GM19438 (cell line): ENCODE results near the gene MAGI1.

Experiments used
- ATAC-seq: cut with Tn5 transposase; IDR thresholded peaks from one replicate; pipeline ENCODE4 v1.9.1; 2021; ENCODE audit warnings: low read depth; ENCODE audit not compliant: unreplicated experiment

The MAGI1 gene

DNA sequence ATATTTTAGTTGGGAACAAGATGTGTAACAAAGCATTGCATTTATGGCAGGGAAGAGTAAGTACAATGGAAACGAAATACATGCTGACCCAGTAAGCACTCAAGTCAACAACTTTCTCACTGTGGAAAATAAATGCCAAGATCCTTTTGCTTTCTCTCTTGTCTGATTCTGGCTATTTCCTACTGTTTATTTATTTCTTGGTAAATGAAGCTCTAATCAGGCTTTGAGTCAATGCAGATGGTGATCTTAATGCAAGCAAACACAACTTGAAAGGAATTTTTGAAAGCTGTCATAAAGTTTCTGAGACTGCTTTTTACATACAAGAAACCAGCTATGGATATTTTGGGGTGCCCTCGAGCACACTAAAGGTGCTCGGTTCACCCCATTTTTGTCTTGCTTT is 624.8 kb downstream of the MAGI1 start:
- no peak for ATAC-seq

DNA sequence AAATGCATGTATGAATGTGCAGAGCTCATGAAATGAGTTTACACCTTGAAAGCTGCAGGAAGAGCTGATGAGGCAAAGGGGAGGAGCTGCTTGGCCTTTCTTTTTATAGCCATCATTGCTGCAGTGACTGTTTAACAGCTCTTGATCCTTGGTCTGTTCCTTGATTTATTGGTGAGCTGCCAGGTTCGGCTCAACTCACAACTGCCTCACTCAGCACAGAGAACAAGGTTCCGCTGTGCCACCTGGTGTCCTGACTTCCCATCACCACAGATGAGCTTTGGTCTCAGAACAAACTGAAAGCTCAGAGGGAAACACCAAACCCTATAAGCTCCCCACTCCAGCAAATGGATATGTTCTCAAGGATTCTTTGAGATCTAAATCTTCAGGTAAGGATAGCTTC is 626.1 kb downstream of the MAGI1 start:
- ATAC-seq: no peak

DNA sequence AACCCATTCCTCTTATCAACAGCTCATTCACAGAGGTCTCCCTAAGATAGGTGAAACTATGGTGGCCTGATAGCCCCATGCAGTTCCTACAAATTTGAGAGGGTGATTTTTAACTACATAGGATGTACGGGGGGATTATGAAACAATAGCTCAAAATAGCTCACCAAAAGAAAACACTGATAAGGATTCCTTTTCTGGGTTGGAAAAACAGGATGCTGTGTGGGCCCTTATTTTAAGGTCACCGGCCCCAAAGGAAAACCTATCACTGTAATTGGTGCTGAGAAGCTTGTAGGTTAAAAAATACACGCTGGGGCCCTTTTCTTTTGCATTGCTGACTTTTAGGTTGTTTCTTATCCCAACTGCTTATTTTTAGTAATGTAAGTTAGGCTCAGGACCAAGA is 627.4 kb downstream of the MAGI1 start:
- no peak for ATAC-seq

DNA sequence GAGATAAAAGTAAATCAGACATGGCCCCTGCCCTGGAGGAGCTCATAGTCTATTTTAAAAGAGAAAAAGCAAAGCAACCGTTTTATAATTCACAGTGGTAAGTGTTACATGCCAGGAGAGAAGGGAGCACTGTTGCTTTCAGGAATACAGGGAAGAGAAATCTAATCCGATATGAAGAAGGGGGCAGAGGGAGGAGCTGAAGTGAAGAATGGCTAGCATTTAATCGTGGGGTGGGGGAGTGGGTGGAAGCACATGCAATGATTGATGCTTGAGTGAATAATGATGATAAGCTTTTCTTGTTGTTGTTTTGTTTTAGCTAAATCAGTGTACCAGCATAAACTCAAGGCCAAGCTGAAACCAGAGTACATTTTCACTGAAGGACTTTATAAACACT is 629.5 kb downstream of the MAGI1 start:
- no peak for ATAC-seq

DNA sequence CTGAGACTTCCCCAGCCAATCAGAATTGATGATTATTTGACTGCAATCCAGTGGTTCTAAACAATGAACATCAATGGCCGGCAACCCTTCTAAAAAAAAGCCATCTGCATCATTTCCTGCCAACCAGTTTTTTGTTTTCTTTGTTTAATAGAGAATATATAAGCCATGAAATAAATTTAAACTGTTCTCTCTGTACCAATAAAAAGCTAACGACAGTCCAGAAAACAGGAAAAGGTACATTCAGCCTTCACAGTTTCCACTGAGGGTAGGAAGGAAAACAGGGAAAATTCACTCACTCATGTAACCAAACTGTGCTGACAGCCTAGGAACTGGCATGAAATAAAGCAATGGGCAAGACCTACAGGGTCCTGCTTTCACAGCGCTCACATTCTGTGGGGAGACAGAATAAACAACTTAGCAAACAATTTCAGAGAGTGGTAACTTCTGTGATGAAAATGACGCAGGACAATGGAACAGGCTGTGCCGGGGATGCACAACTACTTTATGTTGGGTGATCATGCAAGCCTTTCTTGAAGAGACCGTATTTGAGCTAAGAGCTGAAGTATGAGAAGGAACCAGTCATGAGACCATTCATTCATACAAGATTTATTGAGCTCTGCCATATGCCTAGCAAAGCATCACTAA is 630.1 kb downstream of the MAGI1 start:
- no peak for ATAC-seq

DNA sequence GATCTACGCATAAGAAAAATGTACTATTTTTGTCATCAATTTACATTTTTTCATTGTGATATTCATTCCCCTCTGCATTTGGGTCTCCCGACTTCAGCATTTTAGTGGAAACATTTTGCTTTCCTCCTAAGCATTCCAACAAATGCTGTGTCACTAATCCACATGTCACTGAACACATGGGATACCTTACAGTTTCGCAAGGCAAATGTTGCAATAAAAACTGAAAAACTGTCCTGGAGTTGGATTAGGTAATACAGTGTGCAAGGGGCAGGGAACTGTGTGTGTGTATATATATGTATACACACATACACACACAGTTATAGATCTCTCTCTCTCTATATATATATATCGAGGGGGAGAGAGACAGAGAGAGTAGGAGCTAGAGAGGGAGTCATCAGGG is 632.2 kb downstream of the MAGI1 start:
- ATAC-seq: no peak

DNA sequence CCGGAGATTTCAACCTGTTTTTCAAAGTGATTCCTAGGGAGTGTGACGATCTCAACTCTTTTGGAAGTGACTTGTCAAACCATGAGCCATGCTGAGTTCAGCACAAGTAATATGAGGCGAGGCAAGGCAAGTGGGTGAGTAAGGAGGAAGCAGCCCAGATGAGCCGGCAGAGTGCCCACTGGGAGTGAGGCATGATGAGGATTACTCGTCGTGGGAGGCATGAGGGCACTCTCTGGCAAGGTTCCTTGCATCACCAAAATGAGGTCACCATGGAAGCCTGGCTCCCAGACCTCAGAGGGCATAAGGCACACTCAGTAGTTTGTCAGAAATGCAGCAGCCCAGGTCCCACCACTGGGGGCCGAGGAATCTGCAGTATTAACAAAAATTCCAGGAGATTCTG is 636.1 kb downstream of the MAGI1 start:
- no peak for ATAC-seq

DNA sequence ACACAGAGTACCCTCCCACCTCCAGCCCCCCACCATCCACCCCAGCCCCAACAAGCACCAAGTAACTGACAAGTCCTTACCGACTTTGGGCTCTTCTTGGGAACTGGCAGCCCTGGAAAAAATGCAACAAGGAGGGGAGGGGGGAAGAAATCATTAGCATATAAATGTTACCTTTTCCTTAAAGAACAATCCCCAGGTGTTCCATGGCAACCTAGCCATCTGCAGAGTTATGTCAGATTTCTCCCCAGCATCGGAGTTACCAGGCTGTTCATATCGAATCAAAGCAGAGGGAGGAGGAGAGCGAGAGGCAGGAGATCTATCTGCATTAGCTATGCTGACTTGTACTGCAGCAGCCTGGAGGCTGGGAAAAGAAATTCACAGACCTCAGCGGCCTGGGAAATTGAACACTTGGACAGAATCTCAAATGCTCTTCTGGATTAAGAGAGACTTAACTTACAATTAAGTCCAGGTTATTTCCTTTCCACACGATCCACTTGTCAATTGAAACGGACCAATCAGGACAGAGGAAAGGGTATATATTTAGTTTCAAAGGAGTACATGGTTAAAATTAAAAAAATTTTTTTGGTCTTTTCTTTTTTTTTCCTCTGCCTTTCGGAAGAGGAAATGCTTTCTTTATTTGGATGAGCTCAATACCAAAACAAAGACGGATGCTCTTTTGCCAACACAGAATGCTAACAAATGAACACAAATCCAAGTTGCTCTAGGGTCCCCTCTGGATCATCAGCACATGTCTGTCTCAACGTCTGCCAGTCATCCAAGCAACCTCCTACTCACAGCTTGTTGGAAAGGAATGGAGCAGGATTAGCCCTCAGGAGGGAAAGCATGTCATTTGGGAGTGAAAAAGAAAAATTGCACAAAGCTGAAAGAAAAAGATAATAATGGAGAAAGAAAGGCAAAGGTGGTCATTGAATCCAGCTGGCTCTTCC is 637.1 kb downstream of the MAGI1 start:
- ATAC-seq: no peak

DNA sequence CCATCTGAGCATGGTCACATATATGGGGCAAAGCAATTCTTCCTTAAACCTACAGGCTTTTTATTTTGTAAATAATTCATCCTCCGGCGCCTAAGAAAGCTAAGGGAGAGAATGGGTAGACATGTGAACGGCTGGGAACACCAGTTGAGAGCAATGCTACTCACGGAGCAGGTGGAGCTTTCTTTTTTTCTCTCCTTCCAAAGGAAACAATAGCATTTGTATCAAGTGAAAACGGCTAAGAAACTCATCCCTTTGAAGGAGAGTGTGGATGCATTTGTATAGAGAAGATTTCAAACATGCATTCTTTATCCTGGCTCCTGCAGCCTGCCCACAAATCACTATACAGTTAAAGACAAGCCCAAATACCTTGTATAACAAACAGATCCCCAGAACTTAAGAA is 637.8 kb downstream of the MAGI1 start:
- no peak for ATAC-seq

DNA sequence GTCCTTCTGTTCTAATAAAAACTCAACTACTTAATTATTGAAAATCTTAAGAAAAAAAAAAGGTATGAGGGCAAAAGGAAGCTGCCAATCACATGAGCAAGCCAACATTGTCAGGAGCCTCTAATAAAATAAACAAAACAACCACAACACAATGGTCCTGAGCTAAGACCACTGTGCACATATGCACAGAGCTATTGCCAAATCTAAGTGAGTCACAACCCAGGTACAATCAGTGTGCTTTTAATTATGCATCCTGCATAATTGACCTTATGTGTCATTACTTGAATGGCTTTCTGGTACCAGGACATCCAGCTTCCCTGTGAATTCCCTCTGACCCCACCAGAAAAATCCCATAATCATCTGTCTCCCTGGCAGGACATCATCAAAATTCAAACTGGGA is 639.8 kb downstream of the MAGI1 start:
- no peak for ATAC-seq

DNA sequence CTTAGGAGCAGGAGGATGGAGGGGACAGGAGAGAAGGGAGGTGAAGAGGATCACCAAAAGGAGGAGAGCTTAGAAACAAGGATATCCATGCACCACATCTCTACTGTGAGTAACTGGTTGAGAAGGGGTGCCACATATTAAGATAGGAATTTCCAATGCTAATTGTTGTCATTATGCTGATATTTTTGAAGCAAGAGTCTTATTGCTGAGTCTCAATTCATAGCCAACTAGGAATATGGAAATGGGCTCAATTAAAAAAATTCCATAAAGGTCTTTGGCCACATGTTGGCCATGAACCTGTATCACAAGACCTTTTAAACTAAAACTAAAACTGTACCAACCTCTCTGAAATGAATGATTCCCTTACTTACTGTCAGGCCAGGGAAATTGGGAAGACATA is 642.6 kb downstream of the MAGI1 start:
- no peak for ATAC-seq

DNA sequence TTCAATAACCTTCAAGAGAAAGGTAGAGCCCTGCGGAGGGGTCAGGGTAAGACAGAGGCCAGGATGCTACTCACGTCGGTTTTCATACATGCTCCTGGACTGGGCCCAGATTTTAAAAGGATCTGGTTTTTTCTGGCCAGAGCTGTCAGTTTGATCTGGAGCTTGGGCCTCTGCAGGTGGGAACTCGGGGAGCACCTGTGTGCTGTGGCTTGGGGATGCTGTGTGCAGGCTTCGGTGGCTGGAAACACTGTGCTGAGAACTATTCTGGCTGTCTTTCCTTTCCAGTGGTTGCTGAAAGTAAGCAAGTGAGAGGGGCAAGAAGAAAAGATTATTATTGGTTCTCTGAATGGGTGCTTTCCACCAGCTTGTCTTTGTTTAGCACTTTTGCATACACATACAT is 647.6 kb downstream of the MAGI1 start:
- no peak for ATAC-seq

DNA sequence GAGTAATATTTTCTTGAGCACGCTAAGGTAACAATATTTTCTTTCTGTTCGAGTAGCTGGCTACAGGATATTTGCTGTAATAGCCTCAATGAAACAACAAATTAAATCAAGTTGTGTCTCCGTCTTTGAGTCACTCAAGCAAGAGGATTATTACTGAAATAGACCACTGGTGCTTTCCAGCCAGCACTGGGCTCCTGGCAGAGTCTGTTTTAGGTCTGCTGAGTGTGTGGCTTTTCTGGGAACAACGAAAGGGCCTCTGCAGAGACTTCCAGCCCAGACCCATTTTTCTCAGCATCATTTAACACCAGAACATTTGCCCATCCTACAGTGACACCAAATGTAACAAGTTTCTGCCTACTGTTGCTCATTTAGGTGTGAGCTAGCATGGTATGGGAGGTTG is 652.9 kb downstream of the MAGI1 start:
- no peak for ATAC-seq

DNA sequence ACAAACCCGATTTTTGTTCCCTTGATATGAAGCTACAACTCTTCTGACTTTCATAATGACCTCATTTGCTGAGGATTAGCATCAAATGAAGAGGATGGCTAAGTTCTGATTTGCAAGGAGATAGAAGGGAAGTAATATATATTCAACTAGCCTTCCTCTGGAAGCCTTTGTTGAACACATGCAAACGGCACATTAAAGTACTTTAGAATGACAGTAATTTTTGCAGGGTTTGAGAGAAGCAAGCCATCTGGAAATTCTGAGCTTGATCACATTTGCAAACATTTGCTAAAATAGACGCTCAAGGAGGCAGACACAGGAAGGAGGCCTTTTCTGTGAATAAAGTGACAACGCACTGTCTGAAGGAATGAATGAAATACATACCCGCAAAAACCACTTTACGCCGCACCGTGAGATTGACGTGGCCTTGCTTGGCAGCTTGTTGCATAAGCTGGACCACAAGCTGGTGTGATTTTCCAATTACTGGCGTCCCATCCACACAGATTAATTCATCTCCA is 657.2 kb downstream of the MAGI1 start:
- no peak for ATAC-seq

DNA sequence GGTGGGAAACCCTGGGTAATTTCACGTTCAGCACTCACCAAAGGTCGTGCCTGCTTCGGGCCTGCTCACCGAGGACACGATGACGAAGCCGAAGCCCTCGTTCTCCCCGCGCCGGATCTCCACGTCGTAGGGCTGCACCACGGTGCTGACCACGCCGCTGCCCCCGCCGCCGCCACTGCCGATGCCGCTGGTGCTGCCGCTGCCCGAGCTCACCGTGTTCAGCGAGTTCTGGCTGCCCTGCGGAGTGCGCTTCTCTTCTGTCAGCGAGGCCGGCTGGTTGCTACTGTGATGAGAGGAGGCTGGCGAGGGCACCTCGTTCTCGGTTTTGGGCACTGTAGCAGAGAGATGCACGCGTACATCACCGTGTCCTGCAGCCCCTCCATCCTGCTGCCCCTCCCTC is 659.5 kb downstream of the MAGI1 start:
- ATAC-seq: no peak

DNA sequence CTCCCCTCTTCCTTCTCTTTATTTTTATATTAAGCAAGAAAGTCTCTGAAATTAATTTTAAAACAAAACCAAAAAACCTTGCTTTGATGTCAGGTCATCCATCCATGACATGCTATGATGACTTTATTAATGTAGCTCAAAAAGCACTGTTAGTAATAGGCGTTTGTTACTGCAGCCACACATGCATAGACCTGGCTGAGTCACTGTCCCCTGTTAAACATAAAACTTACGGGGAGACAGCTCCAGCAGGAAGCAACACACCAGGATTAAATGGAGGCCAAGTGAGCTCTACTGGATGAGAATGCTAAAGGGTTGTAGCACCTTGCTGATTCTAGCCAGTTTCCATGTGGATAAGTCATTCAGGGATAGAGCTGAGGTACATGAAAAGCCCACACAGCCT is 661.1 kb downstream of the MAGI1 start:
- ATAC-seq: no peak

DNA sequence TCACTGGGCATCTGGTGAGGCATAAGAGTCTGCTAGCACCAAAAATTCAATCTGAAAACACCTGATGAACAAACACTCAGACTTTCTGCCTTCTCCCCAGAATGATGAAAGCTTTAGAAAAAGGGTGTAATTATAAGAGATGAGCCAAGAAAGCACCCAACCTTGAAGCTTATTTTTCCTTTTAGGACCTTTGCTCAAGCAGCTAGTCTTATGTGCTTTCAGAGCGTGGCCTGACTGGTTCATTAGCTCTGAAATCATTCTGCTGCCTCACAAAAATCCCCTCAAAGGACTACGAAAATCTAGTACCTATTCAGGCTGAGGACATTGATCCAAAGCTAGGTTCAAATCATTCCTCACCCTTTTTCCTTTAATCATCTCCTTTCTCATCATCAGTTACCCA is 662.3 kb downstream of the MAGI1 start:
- ATAC-seq: no peak

DNA sequence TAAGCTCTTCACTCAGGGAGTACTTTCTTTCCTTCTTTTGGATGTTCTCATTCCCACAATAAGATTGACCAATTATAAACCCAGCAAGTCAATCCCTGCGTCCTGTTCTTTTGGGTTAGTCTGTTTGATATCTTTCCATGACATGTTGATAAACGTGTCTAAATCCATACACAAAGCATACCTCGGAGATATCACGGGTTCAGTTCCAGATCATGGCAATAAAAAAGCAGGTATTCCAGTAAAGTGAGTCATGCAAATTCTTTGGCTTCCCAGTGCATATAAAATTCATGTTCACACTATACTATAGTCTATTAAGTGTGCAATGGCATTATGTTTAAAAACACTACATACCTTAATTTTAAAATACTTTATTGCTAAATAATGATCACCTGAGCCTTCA is 667.7 kb downstream of the MAGI1 start:
- ATAC-seq: no peak

DNA sequence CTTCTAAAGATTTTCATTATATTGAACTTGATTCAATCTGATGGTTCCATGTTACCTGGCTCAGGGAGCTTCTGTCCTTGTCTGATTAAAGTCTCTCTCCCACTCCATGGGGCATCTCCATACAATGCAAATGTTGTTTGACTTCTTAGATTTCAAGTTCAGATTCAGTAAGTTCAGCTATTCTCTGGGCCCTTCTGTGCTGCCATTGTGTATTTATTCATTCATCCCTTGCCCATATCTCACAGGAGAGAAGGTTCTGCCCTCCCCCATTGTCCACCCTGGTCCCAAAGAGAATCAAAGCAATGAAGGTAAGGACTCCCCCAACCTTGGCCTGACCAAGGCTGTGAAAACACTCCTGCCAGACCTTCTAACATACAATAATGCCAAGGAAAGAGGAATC is 669.9 kb downstream of the MAGI1 start:
- no peak for ATAC-seq

DNA sequence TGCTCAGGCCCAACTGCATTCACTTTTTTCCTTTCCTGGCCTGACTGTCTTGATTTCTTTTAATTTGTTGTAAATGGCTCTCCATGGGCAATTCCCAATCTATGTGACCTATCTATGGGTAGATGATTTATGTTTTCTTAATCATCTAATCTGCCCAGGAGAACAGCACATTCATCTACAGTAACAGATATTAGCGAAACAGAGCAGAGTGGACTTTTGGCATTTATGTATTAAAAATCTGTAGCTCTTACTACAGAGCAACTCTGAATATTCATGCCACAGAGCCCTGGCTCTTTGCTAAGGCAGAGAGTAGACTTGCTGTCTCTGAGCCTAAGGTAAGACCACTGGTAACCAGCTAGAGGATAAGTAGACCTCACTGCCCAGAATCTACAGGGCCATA is 676.0 kb downstream of the MAGI1 start:
- ATAC-seq: no peak

DNA sequence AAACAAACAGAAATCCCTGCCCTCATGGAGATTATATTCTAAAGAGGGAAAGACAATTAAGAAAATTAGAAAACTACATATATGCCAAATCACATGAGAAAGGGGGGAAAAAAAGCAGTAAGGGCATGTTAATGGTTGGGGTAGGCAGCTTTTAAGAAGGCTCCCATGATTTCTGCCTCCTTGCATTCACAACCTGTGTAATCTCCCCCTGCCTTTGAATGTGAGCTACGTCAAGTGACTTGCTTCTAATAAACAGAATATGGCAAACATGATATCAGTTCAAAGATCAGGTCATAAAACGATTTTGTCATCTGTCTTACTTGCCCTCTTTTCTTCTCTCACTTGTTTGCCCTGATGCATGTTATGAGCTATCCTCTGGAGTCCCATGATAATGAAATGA is 677.3 kb downstream of the MAGI1 start:
- no peak for ATAC-seq
